Stimulated activated naive CD8-positive, alpha-beta T cell treated with anti-CD3 and anti-CD28 coated beads, Interleukin-15, Interleukin-2, amounts not matched to agents 100 U/mL and 50 U/mL, for 24 hours (primary cell): ENCODE results near the gene PDK2.
"Not testable (repeated sequence)": the region's sequence is repeated elsewhere in the genome, so short reads cannot be mapped to it uniquely, and the experiment has no call there.

Experiments
- ATAC-seq: fragments of 150-1000 bp; cut with Tn5 transposase; one replicate; pipeline ENCODE4 v1.10.0; 2021
- DNase-seq: peaks from one replicate; pipeline ENCODE4 v3.0.0; 2021

PDK2 gene

DNA sequence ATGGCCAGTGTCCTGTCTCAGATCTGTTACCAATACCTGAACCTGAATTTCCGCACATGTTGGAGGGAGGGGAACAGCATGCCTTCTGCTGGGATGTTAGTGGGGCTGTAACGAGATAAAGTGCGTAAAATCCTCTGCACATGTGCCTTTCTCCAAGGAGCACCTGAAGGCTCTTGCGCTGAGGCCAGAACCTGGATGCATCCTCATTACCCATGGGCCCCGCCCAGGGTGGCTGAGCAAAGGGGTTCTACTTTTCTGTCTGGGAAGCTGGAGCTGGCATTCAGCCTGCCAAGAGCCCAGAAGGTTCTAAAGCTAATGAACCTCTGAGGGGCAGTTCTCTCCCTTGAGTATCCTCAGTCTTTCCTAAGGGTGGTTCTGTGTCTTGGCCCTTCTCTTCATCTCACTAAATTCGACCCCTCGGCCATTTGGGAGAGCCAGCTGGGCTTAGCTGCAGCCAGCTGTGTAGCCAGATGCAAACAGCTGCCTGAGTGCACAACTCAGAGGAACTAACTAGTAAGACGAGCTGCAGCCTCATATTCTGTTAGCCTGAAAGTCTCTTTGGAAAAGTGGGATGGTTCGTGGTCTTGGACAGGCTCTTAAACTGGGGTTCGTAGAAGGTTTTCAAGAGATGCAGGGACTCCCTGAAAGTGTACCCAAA lies 36.7 kb upstream of the PDK2 start:
- ATAC-seq (no peak), DNase-seq (no peak)

DNA sequence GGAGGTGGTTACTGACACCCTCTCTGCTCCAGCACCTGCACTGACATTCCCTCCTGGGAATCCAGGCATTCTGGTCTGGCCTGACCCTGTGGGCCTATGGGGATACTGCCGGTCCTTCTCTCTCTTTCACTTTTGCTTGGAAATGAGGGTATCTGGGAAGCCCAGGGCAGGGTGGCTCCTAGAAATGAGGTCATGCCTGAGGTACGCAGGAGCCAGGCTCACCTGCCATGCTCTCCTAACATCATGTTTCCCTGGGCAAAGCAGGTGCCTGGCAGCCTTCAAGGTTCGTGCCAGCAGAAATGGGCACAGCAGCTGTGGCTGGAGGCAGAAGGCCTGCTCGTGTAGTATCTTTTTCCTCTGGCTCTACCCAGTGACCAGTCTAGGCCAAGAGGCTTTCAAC lies 35.9 kb upstream of the PDK2 start:
- DNase-seq = no peak
- ATAC-seq = no peak

DNA sequence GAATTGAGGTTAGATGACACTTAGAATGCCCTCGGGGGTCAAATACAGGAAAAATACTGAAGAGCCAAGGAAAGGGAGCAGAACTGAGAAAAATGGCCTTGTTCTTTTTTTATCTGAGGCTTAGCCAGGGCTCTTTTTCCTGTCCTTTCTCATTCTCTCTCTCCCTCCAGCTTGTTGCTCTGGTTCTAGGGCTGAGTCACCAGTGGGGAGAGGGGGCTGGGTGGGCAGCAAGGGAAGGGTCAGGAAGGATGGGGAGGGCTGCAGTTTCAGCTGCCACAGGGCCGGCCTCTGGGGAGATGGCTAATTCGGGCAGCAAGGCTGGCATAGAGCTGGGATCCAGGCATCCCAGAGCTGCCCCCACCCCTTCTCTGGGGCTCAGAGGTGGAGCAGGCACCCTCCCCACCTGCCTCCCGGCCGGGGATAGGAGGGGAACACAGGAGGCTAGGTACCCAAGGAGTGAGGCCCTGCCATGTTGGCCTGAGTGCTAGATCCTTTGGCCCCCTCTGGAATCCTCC lies 35.3 kb upstream of the PDK2 start:
- no peak for DNase-seq
- no peak for ATAC-seq

DNA sequence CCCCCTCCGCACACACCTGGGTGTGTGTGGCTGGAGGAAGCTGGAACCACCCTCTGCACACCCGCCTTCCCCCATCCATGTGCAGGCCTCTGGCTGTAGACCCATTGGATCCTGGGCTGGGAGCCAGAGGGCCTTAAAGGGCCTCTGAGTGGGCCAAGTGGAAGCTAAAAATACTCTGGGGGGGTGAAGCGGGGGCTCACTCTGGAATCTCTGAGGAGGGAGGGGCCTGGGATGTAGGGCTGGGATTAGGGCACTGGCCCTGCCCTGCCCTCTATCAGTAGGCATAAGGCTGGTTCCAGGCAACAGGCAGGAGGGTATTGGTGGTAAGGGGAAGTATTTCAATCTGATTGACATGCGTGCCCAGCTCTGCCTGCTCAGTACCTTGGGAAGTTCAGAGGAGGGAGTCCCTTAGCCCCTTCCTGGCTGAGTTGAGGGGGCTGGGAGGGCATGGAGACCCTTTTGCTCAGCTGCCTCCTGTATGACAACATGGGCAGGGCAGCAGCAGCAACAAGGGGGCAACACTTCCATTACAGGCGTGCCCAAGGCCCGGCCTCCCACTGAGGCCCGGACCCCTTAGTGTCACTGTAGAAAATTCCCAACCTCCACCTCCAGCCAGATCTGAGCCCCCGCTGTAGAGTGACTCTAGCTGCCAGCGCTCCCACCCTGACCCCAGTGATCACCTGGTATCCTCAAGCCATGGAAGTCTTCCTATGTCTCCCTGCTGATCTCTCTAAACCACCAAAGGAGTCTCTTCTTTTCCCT lies 34.0 kb upstream of the PDK2 start:
- DNase-seq = no peak
- no peak for ATAC-seq

DNA sequence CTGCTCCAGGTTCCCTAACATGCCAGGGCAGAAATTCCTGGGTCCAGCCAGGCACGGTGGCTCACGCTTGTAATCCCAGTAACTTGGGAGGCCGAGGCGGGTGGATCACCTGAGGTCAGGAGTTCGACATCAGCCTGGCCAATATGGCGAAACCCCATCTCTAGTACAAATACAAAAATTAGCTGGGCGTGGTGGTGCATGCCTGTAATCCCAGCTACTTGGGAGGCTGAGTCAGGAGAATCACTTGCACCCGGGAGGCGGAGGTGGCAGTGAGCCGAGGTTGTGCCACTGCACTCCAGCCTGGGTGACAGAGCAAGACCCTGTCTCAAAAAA lies 33.5 kb upstream of the PDK2 start:
- ATAC-seq, DNase-seq: not testable (repeated sequence)

DNA sequence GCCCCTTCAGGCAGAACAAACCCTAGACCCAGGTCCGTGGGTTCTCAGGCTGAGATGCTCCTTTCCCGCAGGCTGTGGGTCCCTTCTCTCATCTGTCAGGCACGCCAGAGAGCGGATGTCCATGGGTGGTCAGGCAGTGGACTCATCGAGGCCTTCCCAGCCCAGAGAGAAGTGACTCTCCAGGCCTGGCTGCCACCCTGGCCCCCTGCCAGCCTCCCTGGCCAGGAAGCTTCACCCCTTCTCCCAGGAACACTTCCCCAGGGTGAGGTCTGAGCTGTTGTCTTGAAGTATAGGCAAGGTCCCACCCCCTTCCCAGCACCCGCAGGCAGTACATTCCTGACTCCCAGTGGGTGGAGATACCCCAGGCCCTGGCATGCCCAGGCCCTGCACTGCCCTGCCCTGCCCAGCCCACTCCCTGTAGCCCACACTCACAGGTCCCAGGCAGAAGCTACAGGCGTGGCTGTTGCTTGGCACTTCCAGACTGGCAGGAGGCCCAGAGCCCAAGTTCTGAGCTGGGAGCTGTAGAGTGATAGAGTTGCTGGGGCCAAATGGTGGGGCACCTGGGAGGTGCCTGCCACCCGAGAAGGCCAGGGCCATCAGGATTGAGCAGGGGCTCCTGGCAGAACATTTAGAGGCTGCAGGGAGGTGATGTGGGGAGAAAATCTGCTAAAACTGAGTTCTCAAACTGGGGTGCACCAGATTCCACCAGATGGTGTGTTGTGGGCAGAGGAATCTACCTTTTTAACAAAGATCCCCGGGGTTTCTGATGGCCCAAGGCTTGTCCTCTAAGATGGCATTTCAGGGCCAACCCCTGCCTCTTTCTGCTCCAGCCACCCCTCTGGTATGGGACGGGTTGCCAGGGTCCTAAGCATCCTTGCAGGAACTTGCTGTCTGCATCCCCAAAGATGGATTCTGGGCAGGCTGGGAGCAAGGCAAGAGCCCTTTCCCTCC lies 32.6 kb upstream of the PDK2 start:
- no peak for DNase-seq

DNA sequence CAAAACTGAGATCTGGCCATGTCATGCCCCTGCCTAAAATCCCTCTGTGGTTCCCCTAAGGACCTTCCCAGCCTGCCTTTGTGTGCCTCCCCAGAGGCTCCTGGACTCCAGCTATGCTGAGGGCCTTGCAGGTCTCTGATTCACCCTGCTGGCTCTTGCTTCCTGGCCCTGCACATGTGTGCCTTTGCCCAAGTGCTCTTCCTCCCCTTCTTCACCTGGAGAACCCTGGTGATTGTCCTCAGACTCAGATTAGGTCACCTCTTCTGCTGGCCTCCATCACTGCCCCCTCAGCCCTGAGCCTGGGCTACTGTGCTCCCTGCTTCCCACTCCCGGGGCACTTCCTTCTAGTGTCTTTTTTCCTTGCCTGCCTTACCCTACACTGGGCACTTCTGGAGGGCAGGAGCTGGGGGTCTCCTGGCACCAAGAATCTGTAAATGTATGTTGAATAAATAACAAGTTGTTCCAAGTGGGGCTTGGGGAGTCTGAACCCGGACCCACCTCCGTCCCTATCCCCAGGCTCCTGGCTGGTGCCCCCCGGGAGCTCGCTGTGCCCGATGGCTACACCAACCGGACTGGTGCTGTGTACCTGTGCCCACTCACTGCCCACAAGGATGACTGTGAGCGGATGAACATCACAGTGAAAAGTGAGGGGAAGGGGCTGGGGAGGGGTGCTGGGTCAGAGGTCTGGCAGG lies 31.4 kb upstream of the PDK2 start:
- ATAC-seq (no peak), DNase-seq (no peak)

More for the DNA sequence above, 32.6 kb upstream of the PDK2 start:
- ATAC-seq = no peak

DNA sequence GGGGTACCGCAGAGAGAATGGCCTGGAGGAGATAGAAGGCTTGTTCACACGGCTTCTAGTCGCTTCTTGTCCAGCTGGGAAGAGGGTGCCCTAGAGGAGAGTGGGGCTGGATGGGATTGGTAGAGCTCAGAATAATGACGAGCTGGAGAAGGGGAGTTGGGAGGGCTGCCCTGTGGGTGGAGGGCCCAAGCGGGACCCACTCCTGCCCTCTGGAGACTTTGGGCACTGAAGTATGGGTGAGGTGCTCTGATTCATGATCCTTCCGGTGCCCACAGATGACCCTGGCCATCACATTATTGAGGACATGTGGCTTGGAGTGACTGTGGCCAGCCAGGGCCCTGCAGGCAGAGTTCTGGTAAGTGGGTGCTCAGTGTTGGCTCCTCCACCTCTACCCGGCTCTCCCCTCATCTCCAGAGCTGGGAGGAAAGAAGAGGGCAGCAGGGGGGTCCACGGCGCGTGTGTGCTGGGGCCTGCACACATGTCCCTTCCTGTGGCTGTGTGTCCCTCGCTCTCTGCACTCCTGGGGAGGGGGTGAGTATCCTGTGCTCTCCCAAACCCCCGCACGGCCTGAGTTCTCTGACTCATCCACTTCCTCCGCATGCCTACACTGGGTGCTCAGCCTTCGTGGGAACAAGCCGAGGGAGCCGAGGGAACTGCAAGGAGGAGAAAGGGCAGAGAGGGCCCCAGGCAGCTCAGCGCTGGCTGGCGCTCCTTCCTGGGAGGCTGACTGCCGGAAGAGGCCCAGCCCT lies 30.7 kb upstream of the PDK2 start:
- no peak for DNase-seq

DNA sequence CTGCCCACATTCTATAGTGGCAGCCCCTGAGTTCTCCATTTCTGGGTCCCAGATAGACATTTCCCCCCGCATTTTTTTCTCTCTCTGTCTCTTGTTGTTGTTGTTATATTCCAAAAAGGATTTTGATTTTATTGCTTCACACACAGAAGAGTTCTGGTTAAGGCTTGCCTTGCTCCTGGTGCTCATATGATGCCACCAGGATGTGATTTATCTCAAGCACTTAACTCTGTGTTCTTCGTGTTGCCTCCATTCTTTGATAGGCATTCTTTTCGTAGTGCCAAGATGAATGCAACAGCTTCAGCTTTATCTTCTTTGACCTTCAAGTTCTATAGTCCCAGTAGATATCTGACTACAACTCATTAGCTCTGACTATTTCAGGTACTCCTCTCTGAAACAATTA lies 30.1 kb upstream of the PDK2 start:
- DNase-seq = no peak
- no peak for ATAC-seq

More for the DNA sequence above, 30.7 kb upstream of the PDK2 start:
- ATAC-seq = no peak

DNA sequence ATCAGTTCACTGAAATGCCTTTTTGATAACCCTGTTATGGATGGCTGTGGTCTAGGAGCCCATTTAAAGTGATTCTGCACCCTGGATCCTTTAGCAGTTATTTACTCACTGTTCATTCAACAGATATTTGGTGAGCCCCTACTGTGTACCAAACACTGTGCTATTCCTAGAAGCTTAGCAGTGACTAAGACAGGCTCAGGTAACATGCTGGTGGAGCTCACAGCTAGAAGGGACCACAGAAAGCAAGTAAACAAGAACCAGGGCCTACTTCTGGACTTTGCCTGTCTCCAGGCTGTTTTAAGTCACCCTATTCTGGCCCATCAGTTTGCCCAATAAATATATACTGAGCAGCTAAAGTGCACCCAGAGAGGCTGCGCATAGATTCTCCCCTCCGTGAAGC lies 28.2 kb upstream of the PDK2 start:
- ATAC-seq (no peak), DNase-seq (no peak)

DNA sequence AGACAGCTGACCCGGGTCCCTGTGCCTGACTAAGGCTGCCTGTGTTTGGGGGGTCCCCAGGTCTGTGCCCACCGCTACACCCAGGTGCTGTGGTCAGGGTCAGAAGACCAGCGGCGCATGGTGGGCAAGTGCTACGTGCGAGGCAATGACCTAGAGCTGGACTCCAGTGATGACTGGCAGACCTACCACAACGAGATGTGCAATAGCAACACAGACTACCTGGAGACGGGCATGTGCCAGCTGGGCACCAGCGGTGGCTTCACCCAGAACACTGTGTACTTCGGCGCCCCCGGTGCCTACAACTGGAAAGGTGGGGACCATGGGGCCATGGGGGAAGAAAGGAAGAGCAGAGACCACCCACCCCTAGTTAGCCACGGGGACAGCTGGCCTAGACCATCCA lies 27.2 kb upstream of the PDK2 start:
- DNase-seq = no peak
- no peak for ATAC-seq

DNA sequence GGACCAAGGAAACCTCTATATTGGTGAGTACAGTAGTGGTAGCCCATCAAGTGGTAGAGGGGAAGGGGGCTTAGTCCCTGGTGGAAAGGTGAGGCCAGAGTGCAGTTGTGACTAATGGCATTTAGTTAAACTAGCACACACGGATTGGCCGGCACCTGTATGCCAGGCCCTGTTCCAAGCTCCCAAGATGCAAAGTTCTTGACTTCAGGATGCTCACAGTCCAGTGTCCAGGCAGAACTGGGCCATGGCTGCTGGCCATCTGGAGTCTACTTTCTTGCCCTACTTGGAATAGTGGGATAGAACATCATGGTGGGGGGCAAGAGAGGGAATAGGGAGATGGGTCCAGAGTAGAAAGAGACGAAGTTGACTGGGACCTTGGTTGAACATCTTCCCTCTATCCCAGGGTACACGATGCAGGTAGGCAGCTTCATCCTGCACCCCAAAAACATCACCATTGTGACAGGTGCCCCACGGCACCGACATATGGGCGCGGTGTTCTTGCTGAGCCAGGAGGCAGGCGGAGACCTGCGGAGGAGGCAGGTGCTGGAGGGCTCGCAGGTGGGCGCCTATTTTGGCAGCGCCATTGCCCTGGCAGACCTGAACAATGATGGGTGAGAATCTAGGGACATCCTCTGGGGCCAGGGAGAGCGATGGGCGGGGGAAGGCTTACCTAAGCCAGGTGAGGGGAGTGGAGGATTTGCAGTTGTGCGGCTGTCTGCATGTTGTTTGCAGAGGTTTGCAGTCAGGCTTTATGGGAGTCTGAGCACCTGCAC lies 24.1 kb upstream of the PDK2 start:
- DNase-seq (no peak), ATAC-seq (no peak)

DNA sequence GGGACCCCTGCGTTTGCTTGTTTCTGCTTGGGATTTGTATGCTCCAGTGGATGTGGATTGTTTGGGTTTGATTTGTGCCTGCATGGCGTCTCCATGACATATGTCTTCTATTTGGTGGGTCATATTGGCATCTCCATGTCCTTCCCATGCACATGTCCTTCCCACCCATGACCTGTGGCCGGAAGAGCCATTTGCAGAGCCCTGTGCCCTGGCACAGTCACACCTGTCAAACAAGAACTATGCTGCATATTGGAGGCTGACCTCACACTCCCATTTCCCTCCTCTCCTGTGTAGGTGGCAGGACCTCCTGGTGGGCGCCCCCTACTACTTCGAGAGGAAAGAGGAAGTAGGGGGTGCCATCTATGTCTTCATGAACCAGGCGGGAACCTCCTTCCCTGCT lies 23.5 kb upstream of the PDK2 start:
- DNase-seq (no peak), ATAC-seq (no peak)

DNA sequence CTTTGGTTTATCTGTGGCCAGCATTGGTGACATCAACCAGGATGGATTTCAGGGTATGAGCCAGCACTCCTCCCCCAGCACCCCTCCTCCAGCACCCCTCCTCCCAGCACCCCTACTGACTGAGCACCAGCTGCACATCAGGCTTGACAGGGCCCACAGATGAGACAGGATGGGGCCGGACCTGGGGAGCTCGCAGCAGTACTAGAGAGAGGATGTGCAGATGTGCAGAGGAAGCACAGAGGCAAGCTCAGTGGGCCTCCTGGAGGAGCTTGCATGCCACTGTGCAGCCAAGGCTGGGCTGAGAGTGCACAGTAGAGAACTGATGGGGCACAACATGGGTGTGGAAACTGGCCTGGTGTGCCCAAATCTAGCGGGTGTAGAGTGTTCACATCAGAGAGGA lies 23.0 kb upstream of the PDK2 start:
- DNase-seq (no peak), ATAC-seq (no peak)

DNA sequence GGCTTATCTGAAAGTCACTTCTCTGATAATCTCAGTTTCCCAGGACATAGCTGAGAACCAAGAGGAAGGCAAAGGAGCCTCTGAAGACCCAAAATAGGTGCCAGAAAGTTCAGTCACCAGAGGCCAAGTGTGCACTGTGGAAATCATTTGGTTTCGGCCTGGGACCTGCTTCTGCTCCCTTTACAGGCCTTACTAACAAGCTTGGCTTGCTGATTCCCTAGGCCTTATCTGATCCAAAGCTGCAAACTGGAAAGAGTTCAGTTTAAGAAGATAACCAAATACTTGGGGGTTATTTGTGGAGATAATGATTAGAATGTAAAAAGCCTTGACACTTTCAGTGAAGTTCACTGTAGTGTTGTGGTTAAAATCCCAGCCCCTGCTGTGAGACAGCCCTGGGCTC lies 22.2 kb upstream of the PDK2 start:
- no peak for DNase-seq
- no peak for ATAC-seq

DNA sequence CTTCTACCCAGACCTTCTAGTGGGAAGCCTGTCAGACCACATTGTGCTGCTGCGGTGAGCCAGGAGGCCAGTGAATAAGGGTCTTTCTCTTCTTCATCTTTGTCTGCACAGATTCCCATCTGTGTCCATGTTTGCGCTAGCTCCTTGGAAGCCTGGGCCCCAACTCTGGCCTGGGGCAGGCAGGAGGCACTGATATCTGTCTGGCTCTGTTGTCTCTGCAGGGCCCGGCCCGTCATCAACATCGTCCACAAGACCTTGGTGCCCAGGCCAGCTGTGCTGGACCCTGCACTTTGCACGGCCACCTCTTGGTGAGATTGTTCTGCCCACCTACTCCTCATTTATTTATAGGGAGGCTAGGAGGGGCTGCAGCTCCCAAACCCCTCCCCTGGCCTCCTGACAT lies 20.9 kb upstream of the PDK2 start:
- ATAC-seq (no peak), DNase-seq (no peak)

DNA sequence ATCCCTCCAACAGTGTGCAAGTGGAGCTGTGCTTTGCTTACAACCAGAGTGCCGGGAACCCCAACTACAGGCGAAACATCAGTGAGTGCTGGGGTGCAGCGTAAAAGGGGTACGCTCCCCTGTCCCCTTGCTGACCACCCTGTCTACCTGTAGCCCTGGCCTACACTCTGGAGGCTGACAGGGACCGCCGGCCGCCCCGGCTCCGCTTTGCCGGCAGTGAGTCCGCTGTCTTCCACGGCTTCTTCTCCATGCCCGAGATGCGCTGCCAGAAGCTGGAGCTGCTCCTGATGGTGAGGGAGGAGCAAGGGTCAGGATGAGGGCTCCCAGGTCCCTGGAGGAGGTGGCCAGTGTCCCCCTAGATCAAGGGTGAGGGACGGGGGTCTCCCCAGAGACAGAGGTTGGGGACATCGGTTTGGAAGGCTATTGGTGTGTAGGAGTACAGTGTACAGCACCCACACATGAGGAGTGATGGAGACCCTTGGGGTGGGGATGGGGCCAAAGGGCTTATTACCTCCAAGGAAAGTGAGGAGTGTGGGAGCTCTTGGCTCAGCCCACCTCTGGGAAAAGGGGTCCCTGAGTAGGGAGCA lies 19.6 kb upstream of the PDK2 start:
- no peak for ATAC-seq
- no peak for DNase-seq

DNA sequence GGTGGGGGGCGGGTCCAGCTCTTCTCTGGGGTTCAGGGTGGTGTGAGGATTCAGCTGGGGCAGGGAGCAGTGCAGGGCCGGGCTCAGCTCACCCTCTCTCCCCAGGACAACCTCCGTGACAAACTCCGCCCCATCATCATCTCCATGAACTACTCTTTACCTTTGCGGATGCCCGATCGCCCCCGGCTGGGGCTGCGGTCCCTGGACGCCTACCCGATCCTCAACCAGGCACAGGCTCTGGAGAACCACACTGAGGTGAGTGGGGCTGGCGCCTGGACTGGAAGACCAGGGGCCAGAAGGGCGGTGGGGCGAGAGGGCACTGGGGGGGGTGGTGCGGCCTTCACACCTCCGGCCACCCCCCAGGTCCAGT lies 18.9 kb upstream of the PDK2 start:
- no peak for DNase-seq

DNA sequence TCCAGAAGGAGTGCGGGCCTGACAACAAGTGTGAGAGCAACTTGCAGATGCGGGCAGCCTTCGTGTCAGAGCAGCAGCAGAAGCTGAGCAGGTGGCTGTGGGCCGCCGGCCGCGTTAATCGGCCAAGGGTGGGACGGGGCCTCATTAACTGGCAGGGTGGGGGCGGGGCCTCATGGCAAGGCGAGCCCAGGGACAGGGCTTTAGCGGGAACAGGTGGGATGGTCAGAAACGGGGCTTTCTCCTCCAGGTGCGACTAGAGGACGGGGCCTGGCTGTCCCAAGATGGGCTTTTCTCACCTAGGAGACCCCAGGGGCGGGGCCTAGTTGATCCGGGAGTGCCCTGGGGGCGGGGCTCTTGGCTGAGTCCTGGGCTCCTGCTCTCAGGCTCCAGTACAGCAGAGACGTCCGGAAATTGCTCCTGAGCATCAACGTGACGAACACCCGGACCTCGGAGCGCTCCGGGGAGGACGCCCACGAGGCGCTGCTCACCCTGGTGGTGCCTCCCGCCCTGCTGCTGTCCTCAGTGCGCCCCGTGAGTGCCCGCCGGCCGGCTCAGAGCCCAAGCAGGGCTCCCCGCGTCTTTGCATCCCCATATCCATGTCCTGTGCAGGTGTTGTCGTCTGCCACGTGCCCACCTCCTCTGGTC lies 18.4 kb upstream of the PDK2 start:
- no peak for DNase-seq
- no peak for ATAC-seq

More for the DNA sequence above, 18.9 kb upstream of the PDK2 start:
- no peak for ATAC-seq

DNA sequence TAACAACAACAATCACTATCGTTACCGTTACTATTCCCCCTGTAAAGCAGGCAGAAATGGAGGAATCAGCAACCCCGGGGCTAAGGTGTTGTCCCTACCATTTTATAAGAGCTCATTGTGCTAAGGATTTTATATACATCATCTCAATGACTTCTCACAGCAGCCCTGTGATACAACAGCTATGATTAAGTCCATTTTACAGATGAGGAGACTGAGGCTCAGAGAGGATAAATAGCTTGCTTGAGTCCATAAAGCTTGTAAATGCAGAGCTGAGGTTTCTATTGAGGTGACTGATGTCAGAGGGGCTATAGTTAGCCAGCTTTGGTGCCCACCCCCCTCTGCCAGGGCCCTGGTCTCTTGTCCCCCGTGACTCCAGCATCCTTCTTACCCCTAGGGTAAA lies 16.7 kb upstream of the PDK2 start:
- no peak for ATAC-seq
- DNase-seq = no peak
